ENCODE data around the gene USF3.

DNA sequence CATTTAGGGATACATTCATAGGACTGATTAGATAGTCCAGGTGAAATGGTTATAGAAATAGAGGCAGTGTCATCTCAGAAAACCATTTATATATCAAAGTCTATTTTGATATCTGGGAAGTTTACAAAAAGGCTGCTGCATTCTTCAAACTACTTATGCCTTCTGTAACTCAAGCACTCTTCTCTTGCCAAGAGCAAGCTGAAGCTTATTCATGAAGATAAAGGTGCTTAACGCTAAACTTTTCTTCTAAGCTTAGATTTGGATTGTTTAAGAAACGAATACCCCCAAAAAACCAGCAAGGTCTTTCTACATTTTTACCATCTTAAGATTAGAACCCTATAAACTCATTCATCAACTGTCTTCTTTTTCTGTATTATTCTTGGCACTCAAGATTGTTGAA is 23.3 kb upstream of the USF3 start:
- TF ChIP-seq SP1 (IDR thresholded peaks at IDR 0.05) (no peak), YY1 (IDR thresholded peaks at IDR 0.05) (no peak), EGR1 (IDR thresholded peaks at IDR 0.05; ENCODE audit: low read depth in 2 of 2) (no peak), RAD21 (IDR thresholded peaks at IDR 0.05) (no peak), JUND (IDR thresholded peaks at IDR 0.05) (no peak), FOXA1 (IDR thresholded peaks at IDR 0.05) (no peak), TAF1 (conservative IDR thresholded peaks at IDR 0.05) (no peak), RXRA (IDR thresholded peaks at IDR 0.05) (no peak), ATF3 (IDR thresholded peaks at IDR 0.05) (no peak), GABPA (IDR thresholded peaks at IDR 0.05 in 1 of 2, conservative IDR thresholded peaks at IDR 0.05 in 1 of 2) (no peak), MAX (IDR thresholded peaks at IDR 0.05) (no peak), NR2F2 (IDR thresholded peaks at IDR 0.05) (no peak)
- TF ChIP-seq, protein P1, sequence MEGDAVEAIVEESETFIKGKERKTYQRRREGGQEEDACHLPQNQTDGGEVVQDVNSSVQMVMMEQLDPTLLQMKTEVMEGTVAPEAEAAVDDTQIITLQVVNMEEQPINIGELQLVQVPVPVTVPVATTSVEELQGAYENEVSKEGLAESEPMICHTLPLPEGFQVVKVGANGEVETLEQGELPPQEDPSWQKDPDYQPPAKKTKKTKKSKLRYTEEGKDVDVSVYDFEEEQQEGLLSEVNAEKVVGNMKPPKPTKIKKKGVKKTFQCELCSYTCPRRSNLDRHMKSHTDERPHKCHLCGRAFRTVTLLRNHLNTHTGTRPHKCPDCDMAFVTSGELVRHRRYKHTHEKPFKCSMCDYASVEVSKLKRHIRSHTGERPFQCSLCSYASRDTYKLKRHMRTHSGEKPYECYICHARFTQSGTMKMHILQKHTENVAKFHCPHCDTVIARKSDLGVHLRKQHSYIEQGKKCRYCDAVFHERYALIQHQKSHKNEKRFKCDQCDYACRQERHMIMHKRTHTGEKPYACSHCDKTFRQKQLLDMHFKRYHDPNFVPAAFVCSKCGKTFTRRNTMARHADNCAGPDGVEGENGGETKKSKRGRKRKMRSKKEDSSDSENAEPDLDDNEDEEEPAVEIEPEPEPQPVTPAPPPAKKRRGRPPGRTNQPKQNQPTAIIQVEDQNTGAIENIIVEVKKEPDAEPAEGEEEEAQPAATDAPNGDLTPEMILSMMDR (IDR thresholded peaks at IDR 0.05; ENCODE audit: low read depth, low read length, missing input control): no peak
- TF ChIP-seq, protein P2, sequence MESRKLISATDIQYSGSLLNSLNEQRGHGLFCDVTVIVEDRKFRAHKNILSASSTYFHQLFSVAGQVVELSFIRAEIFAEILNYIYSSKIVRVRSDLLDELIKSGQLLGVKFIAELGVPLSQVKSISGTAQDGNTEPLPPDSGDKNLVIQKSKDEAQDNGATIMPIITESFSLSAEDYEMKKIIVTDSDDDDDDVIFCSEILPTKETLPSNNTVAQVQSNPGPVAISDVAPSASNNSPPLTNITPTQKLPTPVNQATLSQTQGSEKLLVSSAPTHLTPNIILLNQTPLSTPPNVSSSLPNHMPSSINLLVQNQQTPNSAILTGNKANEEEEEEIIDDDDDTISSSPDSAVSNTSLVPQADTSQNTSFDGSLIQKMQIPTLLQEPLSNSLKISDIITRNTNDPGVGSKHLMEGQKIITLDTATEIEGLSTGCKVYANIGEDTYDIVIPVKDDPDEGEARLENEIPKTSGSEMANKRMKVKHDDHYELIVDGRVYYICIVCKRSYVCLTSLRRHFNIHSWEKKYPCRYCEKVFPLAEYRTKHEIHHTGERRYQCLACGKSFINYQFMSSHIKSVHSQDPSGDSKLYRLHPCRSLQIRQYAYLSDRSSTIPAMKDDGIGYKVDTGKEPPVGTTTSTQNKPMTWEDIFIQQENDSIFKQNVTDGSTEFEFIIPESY (IDR thresholded peaks at IDR 0.05): no peak

All from liver (tissue), 3 donors.